GM12878 (cell line): ENCODE measurements around the gene IGLL1.
"Not testable (repeated sequence)": the region's sequence is repeated elsewhere in the genome, so short reads cannot be mapped to it uniquely, and the experiment has no call there.

Experiments
- ASH2L ChIP-seq: fragments of 300-600, 200-600 bp; sonication (generic); IDR thresholded peaks from 2 replicates; pipeline ENCODE4 v1.6.1; 2017; ENCODE audit warnings: low read depth, mild to moderate bottlenecking, borderline replicate concordance
- BHLHE40 ChIP-seq, 2 experiments: fragments of 450-650 bp in 1 of 2; IDR thresholded peaks; 2 replicates each; pipeline ENCODE4 v1.6.1; 2011 to 2017; ENCODE audit warnings: low read depth in 2 of 2, borderline replicate concordance in 1 of 2, improper control_type of control experiment in 1 of 2, low read length in 1 of 2, mild to moderate bottlenecking in 1 of 2
- CTCF ChIP-seq, 3 experiments: IDR thresholded peaks in 2 of 3; conservative IDR thresholded peaks in 1 of 3; 2 replicates each; pipeline ENCODE4 v1.5.1; 2011; ENCODE audit warnings: low read depth in 3 of 3, low read length in 3 of 3, mild to moderate bottlenecking in 3 of 3, control low read depth in 2 of 3, moderate library complexity in 2 of 3, inconsistent platforms in 1 of 3, mixed read lengths in 1 of 3; ENCODE audit not compliant: control insufficient read depth in 2 of 3, insufficient read depth in 1 of 3; ENCODE audit errors: extremely low read depth in 1 of 3
- EP300 ChIP-seq, 2 experiments: fragments of 150-350 bp in 1 of 2; IDR thresholded peaks; 2 replicates each; pipeline ENCODE4 v1.6.1; 2011 to 2012; ENCODE audit warnings: low read depth in 2 of 2, low read length in 2 of 2, borderline replicate concordance in 1 of 2, improper control_type of control experiment in 1 of 2, inconsistent platforms in 1 of 2; ENCODE audit not compliant: control insufficient read depth in 1 of 2
- EZH2 ChIP-seq: IDR thresholded peaks from 2 replicates; pipeline ENCODE4 v1.6.1; 2012; ENCODE audit warnings: low read depth, mild to moderate bottlenecking, control low read depth, inconsistent platforms, low read length, borderline replicate concordance; ENCODE audit not compliant: control insufficient read depth
- MAX ChIP-seq: IDR thresholded peaks from 2 replicates; pipeline ENCODE4 v1.6.1; 2012; ENCODE audit warnings: low read depth, low read length, improper control_type of control experiment
- NKRF ChIP-seq: fragments of 450-650 bp; conservative IDR thresholded peaks from 2 replicates; pipeline ENCODE4 v1.6.1; 2017; ENCODE audit warnings: mild to moderate bottlenecking, moderate library complexity
- RFX5 ChIP-seq: IDR thresholded peaks from 2 replicates; pipeline ENCODE4 v1.6.1; 2011; ENCODE audit warnings: low read depth, low read length, improper control_type of control experiment
- TCF12 ChIP-seq: IDR thresholded peaks from 2 replicates; pipeline ENCODE4 v1.6.1; 2011; ENCODE audit warnings: low read depth, mild to moderate bottlenecking, low read length
- USF1 ChIP-seq: IDR thresholded peaks from 2 replicates; pipeline ENCODE4 v1.6.1; 2011; ENCODE audit warnings: borderline replicate concordance, low read depth, mild to moderate bottlenecking, moderate library complexity, mixed read lengths, low read length; ENCODE audit not compliant: insufficient read depth; ENCODE audit errors: extremely low read length
- USF2 ChIP-seq: IDR thresholded peaks from 2 replicates; pipeline ENCODE4 v1.6.1; 2011; ENCODE audit warnings: low read depth, low read length, improper control_type of control experiment, borderline replicate concordance
- ZBTB4 ChIP-seq: fragments of 450-650 bp; formaldehyde crosslinking; IDR thresholded peaks from 2 replicates; pipeline ENCODE4 v1.4.0; 2022; ENCODE audit warnings: mild to moderate bottlenecking, moderate library complexity
- ZNF207 ChIP-seq: fragments of 450-650 bp; IDR thresholded peaks from 2 replicates; pipeline ENCODE4 v1.6.1; 2014; ENCODE audit warnings: antibody characterized with exemption, mild to moderate bottlenecking, borderline replicate concordance

- not testable (repeated sequence) for TF ChIP-seq USF1; CTCF (IDR thresholded peaks at IDR 0.05 in 2 of 3, conservative IDR thresholded peaks at IDR 0.05 in 1 of 3; ENCODE audit: control insufficient read depth in 2 of 3, extremely low read depth in 1 of 3, insufficient read depth in 1 of 3, low read depth in 3 of 3, low read length in 3 of 3); USF2; ZBTB4 (CRISPR knock-in tag); MAX; EP300 (IDR thresholded peaks at IDR 0.05; ENCODE audit: borderline replicate concordance in 1 of 2, control insufficient read depth in 1 of 2, low read depth in 2 of 2, low read length in 2 of 2); RFX5; BHLHE40 (IDR thresholded peaks at IDR 0.05; ENCODE audit: borderline replicate concordance in 1 of 2, low read depth in 2 of 2, low read length in 1 of 2); TCF12; NKRF; ASH2L; EZH2; ZNF207
These were observed 36.5 kb downstream of the IGLL1 start for GRCh38 chr22:23543506-23544000.
